ENCODE measurements around the gene TLR10.
"Not testable (repeated sequence)": the region's sequence is repeated elsewhere in the genome, so short reads cannot be mapped to it uniquely, and the experiment has no call there.

TLR10 gene

GRCh38 chr4:38800366-38800765 lies 17.6 kb upstream of the TLR10 start:
- DNase-seq = no peak

- DNase-seq = no peak
Measured at GRCh38 chr4:38795087-38795486, 12.3 kb upstream of the TLR10 start.

- no peak for DNase-seq
Measured at GRCh38 chr4:38794051-38794450, 11.3 kb upstream of the TLR10 start.

- no peak for DNase-seq
Measured at GRCh38 chr4:38791010-38791409, 8.2 kb upstream of the TLR10 start.

- no peak for DNase-seq
Measured at GRCh38 chr4:38788317-38788716, 5.5 kb upstream of the TLR10 start.

GRCh38 chr4:38787693-38788092 lies 4.9 kb upstream of the TLR10 start:
- DNase-seq = no peak

GRCh38 chr4:38785901-38786402 lies 3.2 kb upstream of the TLR10 start:
- DNase-seq = no peak

- DNase-seq = no peak
Measured at GRCh38 chr4:38785041-38785790, 2.4 kb upstream of the TLR10 start.

GRCh38 chr4:38784141-38784540 lies 1.4 kb upstream of the TLR10 start:
- DNase-seq = no peak

GRCh38 chr4:38783109-38783460 lies 295 bp upstream of the TLR10 start:
- DNase-seq = no peak

GRCh38 chr4:38781854-38782261 lies 932 bp downstream of the TLR10 start:
- no peak for DNase-seq

GRCh38 chr4:38780833-38781484 lies 1.8 kb downstream of the TLR10 start:
- DNase-seq = no peak

GRCh38 chr4:38779790-38780189 lies 3.0 kb downstream of the TLR10 start:
- no peak for DNase-seq

GRCh38 chr4:38777925-38778324 lies 4.9 kb downstream of the TLR10 start:
- not testable (repeated sequence) for DNase-seq

- no peak for DNase-seq
Measured at GRCh38 chr4:38775326-38775725, 7.5 kb downstream of the TLR10 start.

GRCh38 chr4:38774181-38774955 lies 8.4 kb downstream of the TLR10 start:
- DNase-seq = no peak

- not testable (repeated sequence) for DNase-seq
Measured at GRCh38 chr4:38770281-38770680, 12.5 kb downstream of the TLR10 start.

- DNase-seq = no peak
Measured at GRCh38 chr4:38769857-38770256, 12.9 kb downstream of the TLR10 start.

GRCh38 chr4:38769441-38769840 lies 13.3 kb downstream of the TLR10 start:
- no peak for DNase-seq

GRCh38 chr4:38768968-38769394 lies 13.8 kb downstream of the TLR10 start:
- DNase-seq = no peak

GRCh38 chr4:38766940-38767339 lies 15.8 kb downstream of the TLR10 start:
- DNase-seq = not testable (repeated sequence)

- DNase-seq = no peak
Measured at GRCh38 chr4:38765382-38765781, 17.4 kb downstream of the TLR10 start.

- no peak for DNase-seq
Measured at GRCh38 chr4:38764277-38764676, 18.5 kb downstream of the TLR10 start.

GRCh38 chr4:38762560-38762959 lies 20.2 kb downstream of the TLR10 start:
- no peak for DNase-seq
